GM19099 (cell line): Measurements from ENCODE around the gene TLCD3B.

ENCODE experiments used
- POLR2A ChIP-seq: IDR thresholded peaks from 3 replicates; pipeline ENCODE4 v1.6.1; 2011; ENCODE audit warnings: low read depth; ENCODE audit not compliant: insufficient read length; ENCODE audit errors: extremely low read depth

Gene TLCD3B

GRCh38 chr16:29992344-29992967 is 38.6 kb downstream of the TLCD3B start:
- TF ChIP-seq POLR2A = peak; percentile 0

GRCh38 chr16:29991571-29991904 is 39.5 kb downstream of the TLCD3B start:
- TF ChIP-seq POLR2A = no peak

DNA sequence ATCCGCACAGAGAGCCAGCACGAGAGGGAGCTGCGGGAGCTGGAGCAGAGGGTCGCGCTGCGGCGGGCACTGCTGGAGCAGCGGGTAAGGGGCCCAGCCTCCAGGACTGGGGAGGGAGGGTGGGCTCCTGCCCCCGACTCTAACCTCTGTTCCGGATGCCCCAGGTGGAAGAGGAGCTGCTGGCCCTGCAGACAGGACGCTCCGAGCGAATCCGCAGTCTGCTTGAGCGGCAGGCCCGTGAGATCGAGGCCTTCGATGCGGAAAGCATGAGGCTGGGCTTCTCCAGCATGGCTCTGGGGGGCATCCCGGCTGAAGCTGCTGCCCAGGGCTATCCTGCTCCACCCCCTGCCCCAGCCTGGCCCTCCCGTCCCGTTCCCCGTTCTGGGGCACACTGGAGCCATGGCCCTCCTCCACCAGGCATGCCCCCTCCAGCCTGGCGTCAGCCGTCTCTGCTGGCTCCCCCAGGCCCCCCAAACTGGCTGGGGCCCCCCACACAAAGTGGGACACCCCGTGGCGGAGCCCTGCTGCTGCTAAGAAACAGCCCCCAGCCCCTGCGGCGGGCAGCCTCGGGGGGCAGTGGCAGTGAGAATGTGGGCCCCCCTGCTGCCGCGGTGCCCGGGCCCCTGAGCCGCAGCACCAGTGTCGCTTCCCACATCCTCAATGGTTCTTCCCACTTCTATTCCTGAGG is 40.0 kb downstream of the TLCD3B start:
- TF ChIP-seq POLR2A = no peak

DNA sequence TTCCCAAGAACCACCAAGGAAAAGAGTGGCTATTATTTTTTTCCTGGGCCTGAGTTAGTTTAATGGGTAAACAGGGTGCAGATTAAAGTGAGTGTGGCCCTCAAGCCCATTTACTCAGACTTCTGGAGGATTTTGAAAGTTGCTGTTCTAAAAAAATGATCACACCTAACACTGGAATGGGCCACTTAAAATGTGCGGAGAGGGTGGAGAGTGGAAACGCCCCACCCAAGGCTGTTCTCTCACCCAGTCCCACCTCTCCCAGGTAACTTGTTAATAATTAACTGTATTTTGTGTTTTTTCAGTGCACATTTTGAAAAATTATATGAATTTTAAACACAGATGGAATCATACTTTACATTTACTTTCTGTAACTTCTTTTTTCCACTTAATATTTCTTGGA is 41.0 kb downstream of the TLCD3B start:
- no peak for TF ChIP-seq POLR2A

GRCh38 chr16:29989111-29989858 is 41.8 kb downstream of the TLCD3B start:
- no peak for TF ChIP-seq POLR2A

DNA sequence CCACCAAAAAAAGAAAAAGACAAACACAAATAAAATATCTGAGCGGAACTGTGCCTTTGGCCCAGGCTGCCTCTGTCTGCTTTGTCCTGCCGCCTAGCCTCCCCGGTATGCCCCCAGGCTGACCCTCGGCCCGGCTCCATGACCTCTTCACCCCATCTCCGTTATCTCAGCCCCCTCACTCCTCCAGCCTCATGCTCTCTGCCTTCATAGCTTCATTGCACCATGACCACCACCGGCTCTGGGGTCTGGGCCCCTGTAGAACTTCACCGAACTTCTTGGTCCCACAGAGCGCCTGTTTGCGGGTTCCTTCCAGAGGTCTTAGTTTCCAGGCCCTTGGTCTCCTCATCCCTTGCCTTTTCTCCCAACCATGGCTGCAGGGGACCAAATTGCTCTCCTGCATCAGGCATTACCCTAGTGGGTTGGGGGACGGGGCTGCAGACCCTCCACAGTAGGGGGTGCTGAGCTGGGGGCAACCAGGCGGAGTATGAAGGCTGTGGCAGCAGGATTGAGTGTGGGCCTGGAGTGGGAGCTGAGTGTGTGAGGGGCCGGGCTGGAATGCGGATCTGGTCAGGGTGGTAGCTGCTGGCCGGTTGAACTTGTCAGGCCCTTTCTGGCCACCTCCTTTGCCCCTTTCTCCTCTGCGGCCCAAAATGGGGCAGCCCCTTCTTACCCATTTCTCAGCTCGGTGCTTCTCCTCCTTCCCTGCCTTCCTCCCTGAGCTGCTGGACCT is 42.6 kb downstream of the TLCD3B start:
- no peak for TF ChIP-seq POLR2A

- no peak for TF ChIP-seq POLR2A
Measured at GRCh38 chr16:29987371-29988085, 43.5 kb downstream of the TLCD3B start.

DNA sequence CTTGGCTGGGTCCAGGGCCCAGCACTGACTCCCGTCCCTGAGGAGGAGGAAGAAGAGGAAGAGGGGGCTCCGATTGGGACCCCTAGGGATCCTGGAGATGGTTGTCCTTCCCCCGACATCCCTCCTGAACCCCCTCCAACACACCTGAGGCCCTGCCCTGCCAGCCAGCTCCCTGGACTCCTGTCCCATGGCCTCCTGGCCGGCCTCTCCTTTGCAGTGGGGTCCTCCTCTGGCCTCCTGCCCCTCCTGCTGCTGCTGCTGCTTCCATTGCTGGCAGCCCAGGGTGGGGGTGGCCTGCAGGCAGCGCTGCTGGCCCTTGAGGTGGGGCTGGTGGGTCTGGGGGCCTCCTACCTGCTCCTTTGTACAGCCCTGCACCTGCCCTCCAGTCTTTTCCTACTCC is 44.1 kb downstream of the TLCD3B start:
- TF ChIP-seq POLR2A = no peak

- no peak for TF ChIP-seq POLR2A
Measured at GRCh38 chr16:29986231-29986630, 44.8 kb downstream of the TLCD3B start.

DNA sequence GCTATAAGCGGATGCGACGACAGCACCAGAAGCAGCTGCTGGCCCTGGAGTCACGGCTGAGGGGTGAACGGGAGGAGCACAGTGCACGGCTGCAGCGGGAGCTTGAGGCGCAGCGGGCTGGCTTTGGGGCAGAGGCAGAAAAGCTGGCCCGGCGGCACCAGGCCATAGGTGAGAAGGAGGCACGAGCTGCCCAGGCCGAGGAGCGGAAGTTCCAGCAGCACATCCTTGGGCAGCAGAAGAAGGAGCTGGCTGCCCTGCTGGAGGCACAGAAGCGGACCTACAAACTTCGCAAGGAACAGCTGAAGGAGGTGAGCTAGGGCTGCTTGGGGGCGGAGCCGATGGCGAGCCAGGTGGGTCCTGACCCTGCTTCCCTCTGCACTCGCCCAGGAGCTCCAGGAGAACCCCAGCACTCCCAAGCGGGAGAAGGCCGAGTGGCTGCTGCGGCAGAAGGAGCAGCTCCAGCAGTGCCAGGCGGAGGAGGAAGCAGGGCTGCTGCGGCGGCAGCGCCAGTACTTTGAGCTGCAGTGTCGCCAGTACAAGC is 45.7 kb downstream of the TLCD3B start:
- no peak for TF ChIP-seq POLR2A

DNA sequence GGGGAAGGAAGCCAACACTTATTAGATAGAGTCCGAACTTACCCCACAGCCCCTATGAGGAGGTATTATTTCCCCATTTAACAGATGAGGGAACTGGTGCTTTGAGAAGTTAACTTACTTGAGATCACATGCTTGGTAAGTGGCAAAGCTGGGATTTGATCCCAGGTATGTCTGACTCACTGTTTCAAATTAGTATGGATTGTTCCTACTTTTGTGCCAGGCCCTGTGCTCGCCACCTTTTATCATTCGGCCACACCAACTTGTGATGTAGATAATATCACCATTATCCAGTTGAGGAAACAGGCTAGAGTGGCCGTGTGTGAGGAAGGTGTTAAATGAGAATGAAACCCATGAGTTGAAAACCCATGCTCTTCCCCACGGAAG is 46.3 kb downstream of the TLCD3B start:
- TF ChIP-seq POLR2A = no peak

DNA sequence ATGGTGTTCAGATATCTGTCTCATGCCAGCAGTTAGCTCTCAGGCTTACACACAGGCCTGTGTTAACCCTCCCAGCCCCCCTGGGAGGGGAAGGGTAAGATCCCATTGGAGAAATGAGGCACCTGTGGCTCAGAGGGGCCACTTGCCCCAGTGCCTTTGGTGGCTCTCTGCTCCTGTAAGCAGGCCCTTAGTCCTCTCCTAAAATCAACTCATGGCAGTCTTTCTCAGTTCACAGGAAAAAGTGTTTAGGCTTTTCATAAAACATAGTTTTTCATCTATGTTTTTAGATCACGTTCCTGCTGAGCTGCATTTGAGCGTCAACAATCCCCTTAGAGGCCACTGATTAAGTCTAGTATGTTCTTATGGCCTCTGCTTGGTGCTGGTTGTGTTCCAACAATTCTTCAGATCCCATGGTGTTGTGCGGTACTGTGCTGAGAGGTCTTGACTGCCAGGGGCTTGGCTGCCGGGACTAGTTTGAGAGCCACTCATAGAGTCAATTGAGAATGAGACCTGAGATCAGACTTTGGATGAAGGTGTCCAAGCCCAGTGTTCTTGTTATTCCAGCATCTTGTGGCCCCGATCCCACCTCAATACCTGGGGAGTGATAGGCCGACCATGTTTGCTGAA is 46.8 kb downstream of the TLCD3B start:
- TF ChIP-seq POLR2A = no peak

DNA sequence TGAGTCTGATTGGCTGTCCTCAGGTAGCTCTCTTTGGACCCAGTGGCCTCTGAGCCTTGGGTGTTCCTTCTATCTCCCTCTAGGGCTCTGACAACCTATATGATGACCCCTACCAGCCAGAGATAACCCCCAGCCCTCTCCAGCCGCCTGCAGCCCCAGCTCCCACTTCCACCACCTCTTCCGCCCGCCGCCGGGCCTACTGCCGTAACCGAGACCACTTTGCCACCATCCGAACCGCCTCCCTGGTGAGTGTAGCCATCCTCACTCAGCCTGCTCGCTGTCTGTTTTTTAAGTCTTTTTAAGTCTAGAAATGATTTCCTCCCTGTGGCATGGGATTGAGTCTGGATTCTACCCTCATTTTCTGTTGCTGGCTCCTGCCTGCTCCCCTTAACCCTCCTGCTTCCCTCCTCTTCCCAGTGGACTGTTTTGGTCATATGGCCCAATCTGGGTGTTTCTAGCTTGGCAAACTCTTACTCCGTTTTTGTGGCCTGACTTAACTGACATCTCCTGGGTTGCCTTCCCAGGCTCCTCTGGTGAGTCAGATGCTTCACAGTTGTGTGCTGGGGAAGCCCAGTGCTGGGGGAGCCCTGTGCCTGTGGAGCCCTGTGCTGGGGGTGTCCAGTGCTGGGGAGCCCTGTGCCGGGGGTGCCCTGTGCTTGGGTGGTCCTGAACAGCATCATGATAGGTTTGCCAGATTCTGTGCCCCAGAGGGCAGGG is 47.5 kb downstream of the TLCD3B start:
- no peak for TF ChIP-seq POLR2A
